Measurements from ENCODE around the gene NUDT1.

The NUDT1 gene

GRCh38 chr7:2274666-2275065 lies 32.6 kb downstream of the NUDT1 start:
- Histone ChIP-seq H3K27ac (ENCODE audit: low read depth, low read length) (no peak overlapping the region), H3K4me3 (ENCODE audit: low read depth in 1 of 5, low read length in 5 of 5) (no peak overlapping the region), H3K4me1 (ENCODE audit: control insufficient read depth in 5 of 5, insufficient read depth in 5 of 5, low read length in 5 of 5) (peaks cover 0 to 20% (median 0%) of the 10 kb centered on the region in 5 donors), H3K27me3 (ENCODE audit: control insufficient read depth in 5 of 5, insufficient read depth in 4 of 5, low read length in 5 of 5) (no peaks in the 10 kb centered on the region), H3K9ac (ENCODE audit: low read length in 5 of 5) (no peak overlapping the region), H3K36me3 (ENCODE audit: control insufficient read depth in 5 of 5, insufficient read depth in 5 of 5, low read length in 5 of 5) (peaks cover 0 to 63% (median 39%) of the 10 kb centered on the region in 5 donors), H3K9me3 (ENCODE audit: control insufficient read depth in 5 of 5, low read length in 5 of 5) (no peaks in the 10 kb centered on the region)

GRCh38 chr7:2275101-2275500 lies 33.1 kb downstream of the NUDT1 start:
- H3K27ac ChIP-seq (ENCODE audit: low read depth, low read length), result no peak overlapping the region
- H3K4me3 ChIP-seq (ENCODE audit: low read depth in 1 of 5, low read length in 5 of 5), result no peak overlapping the region
- H3K9ac ChIP-seq (ENCODE audit: low read length in 5 of 5), result no peak overlapping the region
- H3K9me3 ChIP-seq (ENCODE audit: control insufficient read depth in 5 of 5, low read length in 5 of 5), result no peaks in the 10 kb centered on the region
- H3K36me3 ChIP-seq (ENCODE audit: control insufficient read depth in 5 of 5, insufficient read depth in 5 of 5, low read length in 5 of 5), result peaks cover 0 to 59% (median 39%) of the 10 kb centered on the region in 5 donors
- H3K4me1 ChIP-seq (ENCODE audit: control insufficient read depth in 5 of 5, insufficient read depth in 5 of 5, low read length in 5 of 5), result peaks cover 0 to 16% (median 0%) of the 10 kb centered on the region in 5 donors
- H3K27me3 ChIP-seq (ENCODE audit: control insufficient read depth in 5 of 5, insufficient read depth in 4 of 5, low read length in 5 of 5), result no peaks in the 10 kb centered on the region

- Histone ChIP-seq H3K9me3 (ENCODE audit: control insufficient read depth in 5 of 5, low read length in 5 of 5) (no peaks in the 10 kb centered on the region), H3K4me1 (ENCODE audit: control insufficient read depth in 5 of 5, insufficient read depth in 5 of 5, low read length in 5 of 5) (peaks cover 0 to 6% (median 0%) of the 10 kb centered on the region in 5 donors), H3K36me3 (ENCODE audit: control insufficient read depth in 5 of 5, insufficient read depth in 5 of 5, low read length in 5 of 5) (peaks cover 0 to 49% (median 33%) of the 10 kb centered on the region in 5 donors), H3K27ac (ENCODE audit: low read depth, low read length) (no peak overlapping the region), H3K9ac (ENCODE audit: low read length in 5 of 5) (no peak overlapping the region), H3K4me3 (ENCODE audit: low read depth in 1 of 5, low read length in 5 of 5) (no peak overlapping the region), H3K27me3 (ENCODE audit: control insufficient read depth in 5 of 5, insufficient read depth in 4 of 5, low read length in 5 of 5) (no peaks in the 10 kb centered on the region)
Measured at GRCh38 chr7:2276107-2276506, 34.1 kb downstream of the NUDT1 start.

GRCh38 chr7:2278026-2278425 lies 36.0 kb downstream of the NUDT1 start:
- H3K4me3 ChIP-seq (ENCODE audit: low read depth in 1 of 5, low read length in 5 of 5), result no peak overlapping the region
- peaks cover 0 to 37% (median 24%) of the 10 kb centered on the region in 5 donors for H3K36me3 ChIP-seq (ENCODE audit: control insufficient read depth in 5 of 5, insufficient read depth in 5 of 5, low read length in 5 of 5)
- H3K4me1 ChIP-seq (ENCODE audit: control insufficient read depth in 5 of 5, insufficient read depth in 5 of 5, low read length in 5 of 5), result peaks cover 0 to 10% (median 7%) of the 10 kb centered on the region in 5 donors
- H3K9ac ChIP-seq (ENCODE audit: low read length in 5 of 5), result no peak overlapping the region
- no peaks in the 10 kb centered on the region for H3K9me3 ChIP-seq (ENCODE audit: control insufficient read depth in 5 of 5, low read length in 5 of 5)
- no peak overlapping the region for H3K27ac ChIP-seq (ENCODE audit: low read depth, low read length)
- H3K27me3 ChIP-seq (ENCODE audit: control insufficient read depth in 5 of 5, insufficient read depth in 4 of 5, low read length in 5 of 5), result no peaks in the 10 kb centered on the region

GRCh38 chr7:2279896-2280295 lies 37.9 kb downstream of the NUDT1 start:
- Histone ChIP-seq H3K9ac (ENCODE audit: low read length in 5 of 5) (no peak overlapping the region), H3K4me1 (ENCODE audit: control insufficient read depth in 5 of 5, insufficient read depth in 5 of 5, low read length in 5 of 5) (peaks cover 0 to 10% (median 7%) of the 10 kb centered on the region in 5 donors), H3K27ac (ENCODE audit: low read depth, low read length) (no peak overlapping the region), H3K9me3 (ENCODE audit: control insufficient read depth in 5 of 5, low read length in 5 of 5) (no peaks in the 10 kb centered on the region), H3K36me3 (ENCODE audit: control insufficient read depth in 5 of 5, insufficient read depth in 5 of 5, low read length in 5 of 5) (peaks cover 0 to 25% (median 13%) of the 10 kb centered on the region in 5 donors), H3K4me3 (ENCODE audit: low read depth in 1 of 5, low read length in 5 of 5) (no peak overlapping the region), H3K27me3 (ENCODE audit: control insufficient read depth in 5 of 5, insufficient read depth in 4 of 5, low read length in 5 of 5) (no peaks in the 10 kb centered on the region)

- no peaks in the 10 kb centered on the region for H3K9me3 ChIP-seq (ENCODE audit: control insufficient read depth in 5 of 5, low read length in 5 of 5)
- no peak overlapping the region for H3K27ac ChIP-seq (ENCODE audit: low read depth, low read length)
- H3K36me3 ChIP-seq (ENCODE audit: control insufficient read depth in 5 of 5, insufficient read depth in 5 of 5, low read length in 5 of 5), result peaks cover 0 to 20% (median 11%) of the 10 kb centered on the region in 5 donors
- H3K4me1 ChIP-seq (ENCODE audit: control insufficient read depth in 5 of 5, insufficient read depth in 5 of 5, low read length in 5 of 5), result peaks cover 0 to 10% (median 7%) of the 10 kb centered on the region in 5 donors
- H3K9ac ChIP-seq (ENCODE audit: low read length in 5 of 5), result no peak overlapping the region
- H3K27me3 ChIP-seq (ENCODE audit: control insufficient read depth in 5 of 5, insufficient read depth in 4 of 5, low read length in 5 of 5), result no peaks in the 10 kb centered on the region
- H3K4me3 ChIP-seq (ENCODE audit: low read depth in 1 of 5, low read length in 5 of 5), result no peak overlapping the region
Measured at GRCh38 chr7:2280424-2280823, 38.4 kb downstream of the NUDT1 start.

- Histone ChIP-seq H3K4me1 (ENCODE audit: control insufficient read depth in 5 of 5, insufficient read depth in 5 of 5, low read length in 5 of 5) (peaks cover 0 to 10% (median 7%) of the 10 kb centered on the region in 5 donors), H3K9ac (ENCODE audit: low read length in 5 of 5) (no peak overlapping the region), H3K27me3 (ENCODE audit: control insufficient read depth in 5 of 5, insufficient read depth in 4 of 5, low read length in 5 of 5) (no peaks in the 10 kb centered on the region), H3K36me3 (ENCODE audit: control insufficient read depth in 5 of 5, insufficient read depth in 5 of 5, low read length in 5 of 5) (peaks cover 0 to 13% (median 9%) of the 10 kb centered on the region in 5 donors), H3K9me3 (ENCODE audit: control insufficient read depth in 5 of 5, low read length in 5 of 5) (no peaks in the 10 kb centered on the region), H3K4me3 (ENCODE audit: low read depth in 1 of 5, low read length in 5 of 5) (no peak overlapping the region), H3K27ac (ENCODE audit: low read depth, low read length) (no peak overlapping the region)
Measured at GRCh38 chr7:2281541-2281940, 39.5 kb downstream of the NUDT1 start.

- no peak overlapping the region for H3K4me3 ChIP-seq (ENCODE audit: low read depth in 1 of 5, low read length in 5 of 5)
- no peaks in the 10 kb centered on the region for H3K27me3 ChIP-seq (ENCODE audit: control insufficient read depth in 5 of 5, insufficient read depth in 4 of 5, low read length in 5 of 5)
- no peak overlapping the region for H3K27ac ChIP-seq (ENCODE audit: low read depth, low read length)
- H3K36me3 ChIP-seq (ENCODE audit: control insufficient read depth in 5 of 5, insufficient read depth in 5 of 5, low read length in 5 of 5), result peaks cover 0 to 6% (median 5%) of the 10 kb centered on the region in 5 donors
- H3K9ac ChIP-seq (ENCODE audit: low read length in 5 of 5), result no peak overlapping the region
- peaks cover 0 to 10% (median 7%) of the 10 kb centered on the region in 5 donors for H3K4me1 ChIP-seq (ENCODE audit: control insufficient read depth in 5 of 5, insufficient read depth in 5 of 5, low read length in 5 of 5)
- no peaks in the 10 kb centered on the region for H3K9me3 ChIP-seq (ENCODE audit: control insufficient read depth in 5 of 5, low read length in 5 of 5)
Measured at GRCh38 chr7:2282185-2282751, 40.2 kb downstream of the NUDT1 start.

- Histone ChIP-seq H3K9ac (ENCODE audit: low read length in 5 of 5) (no peak overlapping the region), H3K9me3 (ENCODE audit: control insufficient read depth in 5 of 5, low read length in 5 of 5) (no peaks in the 10 kb centered on the region), H3K27me3 (ENCODE audit: control insufficient read depth in 5 of 5, insufficient read depth in 4 of 5, low read length in 5 of 5) (no peaks in the 10 kb centered on the region), H3K4me1 (ENCODE audit: control insufficient read depth in 5 of 5, insufficient read depth in 5 of 5, low read length in 5 of 5) (peaks cover 0 to 10% (median 7%) of the 10 kb centered on the region in 5 donors), H3K36me3 (ENCODE audit: control insufficient read depth in 5 of 5, insufficient read depth in 5 of 5, low read length in 5 of 5) (peaks cover 0 to under 1% (median 0%) of the 10 kb centered on the region in 5 donors), H3K4me3 (ENCODE audit: low read depth in 1 of 5, low read length in 5 of 5) (no peak overlapping the region), H3K27ac (ENCODE audit: low read depth, low read length) (no peak overlapping the region)
Measured at GRCh38 chr7:2283074-2283473, 41.0 kb downstream of the NUDT1 start.

GRCh38 chr7:2287745-2288144 lies 45.7 kb downstream of the NUDT1 start:
- peaks cover 0 to 10% (median 0%) of the 10 kb centered on the region in 5 donors for H3K4me1 ChIP-seq (ENCODE audit: control insufficient read depth in 5 of 5, insufficient read depth in 5 of 5, low read length in 5 of 5)
- no peak overlapping the region for H3K4me3 ChIP-seq (ENCODE audit: low read depth in 1 of 5, low read length in 5 of 5)
- H3K27ac ChIP-seq (ENCODE audit: low read depth, low read length), result no peak overlapping the region
- H3K9me3 ChIP-seq (ENCODE audit: control insufficient read depth in 5 of 5, low read length in 5 of 5), result no peaks in the 10 kb centered on the region
- H3K36me3 ChIP-seq (ENCODE audit: control insufficient read depth in 5 of 5, insufficient read depth in 5 of 5, low read length in 5 of 5), result peaks cover 0 to 8% (median 3%) of the 10 kb centered on the region in 5 donors
- no peaks in the 10 kb centered on the region for H3K27me3 ChIP-seq (ENCODE audit: control insufficient read depth in 5 of 5, insufficient read depth in 4 of 5, low read length in 5 of 5)
- H3K9ac ChIP-seq (ENCODE audit: low read length in 5 of 5), result no peak overlapping the region
